Testis (tissue), 3 donors: ENCODE measurements around the gene EXOC3L1. TPM values are rescaled to one million over a fixed set of nuclear protein-coding genes. Genes with fewer than 3 reads are reported as not detected.

Source experiments
- DNase-seq: peaks from one replicate; pipeline ENCODE4 v3.0.0-alpha.2; 2019
- H3K27ac ChIP-seq, 2 donors: fragments of 200-600 bp; sonication (generic); one replicate each; pipeline ENCODE4 v1.5.1; 2019
- H3K27me3 ChIP-seq: fragments of 200-600 bp; sonication (generic); one replicate; pipeline ENCODE4 v1.5.1; 2019
- H3K36me3 ChIP-seq: fragments of 200-600 bp; sonication (generic); one replicate; pipeline ENCODE4 v1.5.1; 2017; ENCODE audit warnings: low read depth; ENCODE audit errors: missing control alignments
- H3K4me1 ChIP-seq: fragments of 200-600 bp; sonication (generic); one replicate; pipeline ENCODE4 v1.5.1; 2019
- H3K4me3 ChIP-seq, 2 donors: fragments of 200-600 bp; sonication (generic); one replicate each; pipeline ENCODE4 v1.5.1; 2017 to 2019
- H3K9me3 ChIP-seq: fragments of 200-600 bp; sonication (generic); one replicate; pipeline ENCODE4 v1.5.1; 2017
- CTCF ChIP-seq, 3 experiments: fragments of 450-650 bp in 2 of 3; fragments of 200-600 bp in 1 of 3; sonication (generic) in 1 of 3; IDR thresholded peaks; one replicate each; pipeline ENCODE4 v1.5.1; 2016 to 2019; ENCODE audit warnings: antibody characterized with exemption in 3 of 3, mild to moderate bottlenecking in 2 of 3, moderate library complexity in 1 of 3
- POLR2A ChIP-seq: fragments of 450-650 bp; IDR thresholded peaks from one replicate; pipeline ENCODE4 v1.6.1; 2017; ENCODE audit warnings: antibody characterized with exemption, mild to moderate bottlenecking, moderate library complexity
- WGBS, 2 donors: methylation state at CpG; one replicate each; pipeline ENCODE4 v1.1.5; 2018; 5-methylcytosine and 5-hydroxymethylcytosine counted together
- intact Hi-C: fragments of 100-400 bp; cut with DNase I; formaldehyde crosslinking; loops from one replicate; pipeline ENCODE4 v1.15.1; 2023; ENCODE audit warnings: low total_unique reads
- polyA plus RNA-seq: library from polyadenylated mRNA; stranded (reverse); fragments of 350-450 nt; fragmentation: Illumina TruSeq; extraction: RNeasy Lipid Tissue Mini Kit (QIAGEN cat#74804); gene quantifications from one replicate; pipeline ENCODE4 v1.2.3, GENCODE V29; 2014; ENCODE audit warnings: low read depth, low replicate concordance; ENCODE audit not compliant: insufficient read depth
- total RNA-seq, 2 donors: library from RNA; depleted of rRNA; stranded (reverse); fragments of >200 nt; gene quantifications; one replicate each; pipeline ENCODE4 v1.2.3, GENCODE V29; 2016

The EXOC3L1 gene
- total and polyA plus RNA-seq, 3 donors from 2014 or later, result 2.6 to 9.0 (median 5.1) TPM

GRCh38 chr16:67151431-67152097, 38.4 kb downstream of the EXOC3L1 start:
- 51 to 100% methylated on average over 1 to 8 of the region's 8 CpGs for WGBS, 2 donors
- no peak for DNase-seq
- H3K9me3 ChIP-seq, result no peaks in the 10 kb centered on the region
- H3K36me3 ChIP-seq, result no peaks in the 10 kb centered on the region
- H3K27me3 ChIP-seq, result no peaks in the 10 kb centered on the region
- peak overlapping the region in 1 of 2 donors; percentile 64 for H3K4me3 ChIP-seq
- intact Hi-C loops, result no loop called here
- TF ChIP-seq POLR2A (no peak), CTCF (IDR thresholded peaks at IDR 0.05) (no peak)
- peaks cover 16% of the 10 kb centered on the region for H3K4me1 ChIP-seq
- H3K27ac ChIP-seq, result peak overlapping the region; percentile 29 to 94

GRCh38 chr16:67150833-67151396, 39.0 kb downstream of the EXOC3L1 start, which contains the start of gene B3GNT9:
Gene B3GNT9, minus strand, starts transcription at chr16:67150998. Its CDS starts 513 bp downstream, at chr16:67150485.
- no peaks in the 10 kb centered on the region for H3K9me3 ChIP-seq
- peak; percentile 83 for DNase-seq
- H3K27ac ChIP-seq, result peak within 1 kb of the TSS; percentile 76 to 94
- intact Hi-C loops, result no loop called here
- TF ChIP-seq CTCF (IDR thresholded peaks at IDR 0.05), result no peak
- no peak for TF ChIP-seq POLR2A
- 1 to 2% methylated on average over 13 to 31 of the region's 34 CpGs for WGBS, 2 donors
- H3K4me1 ChIP-seq, result peaks cover 15% of the 10 kb centered on the region
- H3K27me3 ChIP-seq, result no peaks in the 10 kb centered on the region
- H3K4me3 ChIP-seq, result peak within 1 kb of the TSS; percentile 63 to 64
- no peaks in the 10 kb centered on the region for H3K36me3 ChIP-seq

GRCh38 chr16:67150047-67150832, 39.7 kb downstream of the EXOC3L1 start:
- no peaks in the 10 kb centered on the region for H3K36me3 ChIP-seq
- H3K4me1 ChIP-seq, result peaks cover 9% of the 10 kb centered on the region
- peak in 1 of 3 experiments; percentile 13 for TF ChIP-seq CTCF (IDR thresholded peaks at IDR 0.05)
- no peak for TF ChIP-seq POLR2A
- H3K9me3 ChIP-seq, result no peaks in the 10 kb centered on the region
- WGBS, 2 donors, result 10 to 11% methylated on average over 41 to 64 of the region's 94 CpGs
- intact Hi-C loops, result no loop called here
- H3K27me3 ChIP-seq, result no peaks in the 10 kb centered on the region
- DNase-seq, result peak; percentile 72
- peak overlapping the region; percentile 76 to 94 for H3K27ac ChIP-seq
- H3K4me3 ChIP-seq, result peak overlapping the region; percentile 63 to 64

- Histone ChIP-seq H3K9me3 (no peaks in the 10 kb centered on the region), H3K36me3 (no peaks in the 10 kb centered on the region), H3K4me3 (peak overlapping the region; percentile 63 to 64), H3K4me1 (peaks cover 5% of the 10 kb centered on the region), H3K27me3 (no peaks in the 10 kb centered on the region), H3K27ac (peak overlapping the region in 1 of 2 donors; percentile 94)
- 55 to 67% methylated on average over 46 to 71 of the region's 77 CpGs for WGBS, 2 donors
- no peak for DNase-seq
- intact Hi-C loops, result no loop called here
- TF ChIP-seq POLR2A (no peak), CTCF (IDR thresholded peaks at IDR 0.05) (no peak)
These were observed 40.5 kb downstream of the EXOC3L1 start for GRCh38 chr16:67149276-67150046.
